ENCODE data around the gene ADGRG3. TPM values are rescaled to one million over a fixed set of nuclear protein-coding genes. Genes with fewer than 3 reads are reported as not detected.
A peak's percentile ranks its signal among the peaks of the same experiment; 100 is the strongest.

Gene ADGRG3
- total and polyA plus RNA-seq, 2 of the 13 experiments (the other 11 are each of a cell fraction or from before 2014, with no cell fraction given), result 2.7 to 11.8 TPM

DNA sequence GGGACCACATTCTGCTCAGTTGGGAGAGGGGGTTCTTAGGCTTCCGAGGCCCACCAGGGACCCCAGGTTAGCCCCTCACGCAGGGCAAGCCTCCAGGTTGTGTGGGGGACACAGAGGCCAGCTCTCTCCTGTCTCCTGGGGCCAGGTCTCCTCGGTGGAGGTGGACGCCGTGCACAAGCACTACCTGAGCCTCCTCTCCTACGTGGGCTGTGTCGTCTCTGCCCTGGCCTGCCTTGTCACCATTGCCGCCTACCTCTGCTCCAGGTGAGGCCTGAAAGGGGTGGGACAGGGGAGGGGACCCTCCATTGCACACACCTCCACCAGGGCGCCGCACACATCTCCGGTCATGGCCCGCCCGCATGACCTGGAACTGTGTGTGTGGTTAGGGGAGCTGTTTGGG lies 10.9 kb upstream of the ADGRG3 start:
- WGBS (ENCODE audit: low lambda C conversion rate), result 98% methylated on average over 12 of the region's 13 CpGs
- no peaks in the 10 kb centered on the region for H3K36me3 ChIP-seq (replicated peaks in 1 of 2; ENCODE audit: control insufficient read depth in 1 of 2, insufficient read depth in 2 of 2, low read length in 2 of 2)
- ChIA-PET CTCF (ENCODE audit: low intra/inter-chr PET ratio, low total read pairs) (no interaction called here), POLR2A (no interaction called here)
- ATAC-seq, result no peak
- no peaks in the 10 kb centered on the region for H4K20me1 ChIP-seq (ENCODE audit: insufficient read depth, low read length)
- no peaks in the 10 kb centered on the region for H3K9me3 ChIP-seq (ENCODE audit: low read length)
- H3K27ac ChIP-seq (ENCODE audit: extremely low read length, insufficient read depth, low read length), result no peak overlapping the region
- no peak for FAIRE-seq
- H2AFZ ChIP-seq (ENCODE audit: low read length), result no peak overlapping the region
- H3K9ac ChIP-seq (ENCODE audit: insufficient read depth, low read depth, low read length), result no peak overlapping the region
- no peak overlapping the region for H3K4me3 ChIP-seq (replicated peaks in 1 of 3; ENCODE audit: insufficient read depth in 1 of 3, low read depth in 2 of 3, low read length in 3 of 3)
- intact Hi-C loops (cut with micrococcal nuclease; ENCODE audit: unreplicated experiment), result no loop called here
- no peak for DNase-seq (ENCODE audit: low spot score)
- H3K27me3 ChIP-seq (ENCODE audit: control insufficient read depth in 1 of 2, insufficient read depth in 2 of 2, low read length in 2 of 2), result no peaks in the 10 kb centered on the region
- no peak overlapping the region for H3K4me2 ChIP-seq (ENCODE audit: low read depth, low read length)
- BruUV-seq (replicated peaks), result no TSS peak
- in situ Hi-C loops (cut with HindIII; ENCODE audit: extremely low pct_ligation_motif_present, low pct_unique_long_range_greater_than_20kb), result no loop called here
- no peak for TF ChIP-seq KMT2A (CRISPR knock-in tag; IDR thresholded peaks at IDR 0.05)
- peaks cover 25% of the 10 kb centered on the region for H3K4me1 ChIP-seq (ENCODE audit: insufficient read depth, low read length)
- H3K79me2 ChIP-seq (ENCODE audit: insufficient read depth, low read length), result no peaks in the 10 kb centered on the region

GRCh38 chr16:57658130-57658877 lies 9.8 kb upstream of the ADGRG3 start:
- CTCF ChIA-PET (ENCODE audit: low intra/inter-chr PET ratio, low total read pairs), result no interaction called here
- FAIRE-seq, result no peak
- H3K36me3 ChIP-seq (replicated peaks in 1 of 2; ENCODE audit: control insufficient read depth in 1 of 2, insufficient read depth in 2 of 2, low read length in 2 of 2), result no peaks in the 10 kb centered on the region
- peak; percentile 97 for TF ChIP-seq ZNF768 (CRISPR knock-in tag; IDR thresholded peaks at IDR 0.05)
- no peak for TF ChIP-seq ZNF558 (CRISPR knock-in tag; IDR thresholded peaks at IDR 0.05; ENCODE audit: borderline replicate concordance)
- TF ChIP-seq NFE2 (CRISPR knock-in tag; IDR thresholded peaks at IDR 0.05), result no peak
- no peak for TF ChIP-seq PBX2 (CRISPR knock-in tag; IDR thresholded peaks at IDR 0.05)
- no peak for TF ChIP-seq RORA (CRISPR knock-in tag; IDR thresholded peaks at IDR 0.05)
- TF ChIP-seq ZNF629 (CRISPR knock-in tag; conservative IDR thresholded peaks at IDR 0.05), result peak; percentile 80
- TF ChIP-seq AGO2 (optimal IDR thresholded peaks at IDR 0.05; ENCODE audit: low read depth, low read length), result no peak
- no peak for TF ChIP-seq ZBTB34 (CRISPR knock-in tag; IDR thresholded peaks at IDR 0.05)
- no peak for TF ChIP-seq ELF4 (CRISPR knock-in tag; IDR thresholded peaks at IDR 0.05; ENCODE audit: borderline replicate concordance)
- TF ChIP-seq CBX5 (CRISPR knock-in tag; IDR thresholded peaks at IDR 0.05; ENCODE audit: borderline replicate concordance), result no peak
- TF ChIP-seq ZFP1 (CRISPR knock-in tag; IDR thresholded peaks at IDR 0.05), result no peak
- no peak for TF ChIP-seq FOXC1 (CRISPR knock-in tag; IDR thresholded peaks at IDR 0.05; ENCODE audit: borderline replicate concordance)
- TF ChIP-seq ZMYM3 (CRISPR knock-in tag; IDR thresholded peaks at IDR 0.05), result peak; percentile 89
- TF ChIP-seq RNF219 (CRISPR knock-in tag; IDR thresholded peaks at IDR 0.05), result no peak

More at GRCh38 chr16:57658130-57658877, 9.8 kb upstream of the ADGRG3 start:
- H3K9ac ChIP-seq (ENCODE audit: insufficient read depth, low read depth, low read length), result no peak overlapping the region
- H3K27ac ChIP-seq (ENCODE audit: extremely low read length, insufficient read depth, low read length), result no peak overlapping the region
- H3K4me1 ChIP-seq (ENCODE audit: insufficient read depth, low read length), result peaks cover 25% of the 10 kb centered on the region
- H3K9me3 ChIP-seq (ENCODE audit: low read length), result no peaks in the 10 kb centered on the region
- 90% methylated on average over 10 of the region's 10 CpGs for WGBS (ENCODE audit: low lambda C conversion rate)
- DNase-seq (ENCODE audit: low spot score) (no peak), ATAC-seq (no peak)
- H3K4me3 ChIP-seq (replicated peaks in 1 of 3; ENCODE audit: insufficient read depth in 1 of 3, low read depth in 2 of 3, low read length in 3 of 3), result no peak overlapping the region
- in situ Hi-C loops (cut with HindIII; ENCODE audit: extremely low pct_ligation_motif_present, low pct_unique_long_range_greater_than_20kb), result no loop called here
- no peaks in the 10 kb centered on the region for H4K20me1 ChIP-seq (ENCODE audit: insufficient read depth, low read length)
- no peak overlapping the region for H3K4me2 ChIP-seq (ENCODE audit: low read depth, low read length)
- H3K27me3 ChIP-seq (ENCODE audit: control insufficient read depth in 1 of 2, insufficient read depth in 2 of 2, low read length in 2 of 2), result no peaks in the 10 kb centered on the region
- intact Hi-C loops (cut with micrococcal nuclease; ENCODE audit: unreplicated experiment), result no loop called here
- no peaks in the 10 kb centered on the region for H3K79me2 ChIP-seq (ENCODE audit: insufficient read depth, low read length)
- no peak overlapping the region for H2AFZ ChIP-seq (ENCODE audit: low read length)
- POLR2A ChIA-PET, result no interaction called here
- no TSS peak for BruUV-seq (replicated peaks)

Data from HepG2 (cell line).